Endothelial cell of umbilical vein (primary cell): ENCODE results near the gene WLS. TPM values are rescaled to one million over a fixed set of nuclear protein-coding genes. Genes with fewer than 3 reads are reported as not detected.

Experiments used
- BruUV-seq: library from RNA; stranded (reverse); fragments of 400-500 nt; replicated peaks from 2 replicates; lab custom pipeline; 2021; lab: Mats Ljungman, UMichigan
- CTCF ChIA-PET: fragments of 300-600, 350-600 bp; sonication (Branson Sonifier 250); formaldehyde crosslinking; loops from one replicate; lab custom pipeline; 2021; ENCODE audit warnings: antibody characterized with exemption, inconsistent platforms; lab: Charles Lee
- POLR2A ChIA-PET: fragments of 300-600, 350-600 bp; sonication (Branson Sonifier 250); formaldehyde crosslinking; loops from one replicate; lab custom pipeline; 2021; ENCODE audit warnings: antibody characterized with exemption, inconsistent platforms; lab: Charles Lee
- DNase-seq: peaks from one replicate; pipeline ENCODE4 v3.0.0-alpha.2; 2011; ENCODE audit warnings: low read depth, low spot score
- FAIRE-seq: peaks from 2 replicates; lab custom pipeline; 2011; peaks lifted over from hg19 to GRCh38; lab: Jason Lieb, UNC
- H2AFZ ChIP-seq: 2 replicates; pipeline ENCODE4 v1.6.0; 2012; ENCODE audit warnings: low read depth, low read length, control low read depth, inconsistent platforms
- H3K27ac ChIP-seq: 2 replicates; pipeline ENCODE4 v1.5.1; 2011; ENCODE audit warnings: low read depth, mild to moderate bottlenecking, control low read depth, low read length, moderate library complexity; ENCODE audit not compliant: insufficient read depth
- H3K27me3 ChIP-seq, 2 experiments: 2 replicates each; pipeline versions ENCODE4 v1.6.0 to v1.6.1; 2011; ENCODE audit warnings: low read length in 2 of 2, mixed read lengths in 1 of 2; ENCODE audit not compliant: control insufficient read depth in 2 of 2, insufficient read depth in 2 of 2
- H3K36me3 ChIP-seq, 2 experiments: 2 replicates in 1 of 2; 3 replicates in 1 of 2; pipeline ENCODE4 v1.5.1; 2011; ENCODE audit warnings: low read length in 2 of 2, mild to moderate bottlenecking in 1 of 2, moderate library complexity in 1 of 2; ENCODE audit not compliant: control insufficient read depth in 2 of 2, insufficient read depth in 2 of 2; ENCODE audit errors: extremely low read depth in 1 of 2
- H3K4me1 ChIP-seq: 3 replicates; pipeline ENCODE4 v1.5.1; 2011; ENCODE audit warnings: mild to moderate bottlenecking, low read length; ENCODE audit not compliant: control insufficient read depth, insufficient read depth; ENCODE audit errors: extremely low read depth
- H3K4me2 ChIP-seq: 2 replicates; pipeline ENCODE4 v1.6.1; 2011; ENCODE audit warnings: low read length, control low read depth, mixed read lengths; ENCODE audit not compliant: insufficient read depth
- H3K4me3 ChIP-seq, 3 experiments: fragments of 200-600 bp in 1 of 3; sonication (generic), shearing (Covaris generic) in 1 of 3; replicated peaks in 1 of 3; 2 replicates each; pipeline ENCODE4 v1.5.1; 2011 to 2016; ENCODE audit warnings: control low read depth in 3 of 3, low read length in 3 of 3, mild to moderate bottlenecking in 2 of 3, inconsistent platforms in 1 of 3, low read depth in 1 of 3, moderate library complexity in 1 of 3; ENCODE audit not compliant: insufficient read depth in 1 of 3
- H3K79me2 ChIP-seq: 2 replicates; pipeline ENCODE4 v1.6.0; 2012; ENCODE audit warnings: low read length, inconsistent platforms; ENCODE audit not compliant: control insufficient read depth, insufficient read depth
- H3K9ac ChIP-seq: replicated peaks from 2 replicates; pipeline ENCODE3; 2011; ENCODE audit warnings: low read length, control low read depth; ENCODE audit not compliant: insufficient read depth; ENCODE audit errors: extremely low read depth
- H3K9me1 ChIP-seq: replicated peaks from 3 replicates; pipeline ENCODE4 v1.6.0; 2011; ENCODE audit warnings: mild to moderate bottlenecking, low read length; ENCODE audit not compliant: control insufficient read depth, insufficient read depth; ENCODE audit errors: extremely low read depth
- H3K9me3 ChIP-seq: replicated peaks from 2 replicates; pipeline ENCODE4 v1.5.1; 2012; ENCODE audit warnings: low read length, inconsistent platforms; ENCODE audit not compliant: control insufficient read depth, insufficient read depth
- H4K20me1 ChIP-seq: replicated peaks from 2 replicates; pipeline ENCODE3; 2011; ENCODE audit warnings: mild to moderate bottlenecking, low read length; ENCODE audit not compliant: control insufficient read depth, insufficient read depth; ENCODE audit errors: extremely low read depth
- CTCF ChIP-seq, 2 donors: IDR thresholded peaks; 1 replicate in 1 of 2; 2 replicates in 1 of 2; pipeline ENCODE4 v1.5.1; 2011; ENCODE audit warnings: low read length in 2 of 2, mild to moderate bottlenecking in 2 of 2, moderate library complexity in 2 of 2, control low read depth in 1 of 2, inconsistent platforms in 1 of 2, low read depth in 1 of 2; ENCODE audit not compliant: insufficient read depth in 1 of 2; ENCODE audit errors: extremely low read depth in 1 of 2
- EZH2 ChIP-seq: IDR thresholded peaks from 2 replicates; pipeline ENCODE4 v1.6.1; 2012; ENCODE audit warnings: borderline replicate concordance, low read depth, mild to moderate bottlenecking, moderate library complexity, low read length, inconsistent platforms; ENCODE audit not compliant: severe bottlenecking
- FOS ChIP-seq: IDR thresholded peaks from 2 replicates; pipeline ENCODE4 v1.6.1; 2011; ENCODE audit warnings: mild to moderate bottlenecking, low read length, moderate library complexity, borderline replicate concordance; ENCODE audit not compliant: insufficient read depth
- GATA2 ChIP-seq: IDR thresholded peaks from 2 replicates; pipeline ENCODE4 v1.7.0; 2011; ENCODE audit warnings: low read depth, mild to moderate bottlenecking, moderate library complexity, mixed read lengths, low read length; ENCODE audit not compliant: insufficient read length, insufficient read depth
- JUN ChIP-seq: IDR thresholded peaks from 2 replicates; pipeline ENCODE4 v1.6.1; 2011; ENCODE audit warnings: borderline replicate concordance, low read depth; ENCODE audit not compliant: insufficient read length, insufficient read depth
- MYC ChIP-seq: IDR thresholded peaks from one replicate; pipeline ENCODE4 v1.6.1; 2011; ENCODE audit warnings: mild to moderate bottlenecking, low read depth, low read length
- POLR2A ChIP-seq: IDR thresholded peaks from 2 replicates; pipeline ENCODE4 v1.6.1; 2012; ENCODE audit warnings: low read depth, mild to moderate bottlenecking, control low read depth, low read length
- POLR2AphosphoS5 ChIP-seq: IDR thresholded peaks from 2 replicates; pipeline ENCODE4 v1.6.1; 2012; ENCODE audit warnings: low read depth, mild to moderate bottlenecking, control low read depth, low read length, moderate library complexity; ENCODE audit not compliant: insufficient read depth
- dilution Hi-C: fragments of 300-500 bp; cut with MboI; formaldehyde crosslinking; loops from one replicate; pipeline ENCODE4 v1.15.0; 2019; ENCODE audit warnings: low sequenced_read_pairs; ENCODE audit not compliant: extremely low pct_ligation_motif_present
- intact Hi-C: fragments of 100-400 bp; cut with micrococcal nuclease; formaldehyde crosslinking; loops from one replicate; pipeline ENCODE4 v1.10.0; 2022
- polyA plus RNA-seq, 4 experiments: library from polyadenylated mRNA; depleted of rRNA in 3 of 4; stranded (reverse) in 3 of 4; unstranded in 1 of 4; fragments of >200 nt; gene quantifications; 2 replicates each; pipeline versions ENCODE4 v1.2.1 to v1.2.3, GENCODE V29; 2011 to 2012; ENCODE audit warnings: missing spikeins in 1 of 4
- total RNA-seq: library from RNA; stranded (reverse); gene quantifications from 2 replicates; pipeline ENCODE4 v1.2.3, GENCODE V29; 2021
- TF ChIP-seq, protein P1 (sequence below): IDR thresholded peaks from 2 replicates; pipeline ENCODE4 v1.6.1; 2011; ENCODE audit not compliant: insufficient read depth, insufficient read length

The WLS gene
- total and polyA plus RNA-seq, 2 donors (not counting 3 experiments of a cell fraction or from before 2014, with no cell fraction given), result 121 to 199 TPM

GRCh38 chr1:68233202-68233601 lies 879 bp upstream of the WLS start:
- intact Hi-C loops, result loop anchor here (1.0 to 5.0 kb wide), 4 partner anchors 80 to 381 kb away; no protein-coding TSS in a partner anchor
- H3K79me2 ChIP-seq, result peaks cover 33% of the 10 kb centered on the region
- peaks cover 29% of the 10 kb centered on the region for H3K4me1 ChIP-seq
- H3K4me2 ChIP-seq, result peak overlapping the region; percentile 89
- POLR2A ChIA-PET, result interaction anchor here (0.9 to 4.2 kb wide), 5 partner anchors 55 to 151 kb away, joined by 3 to 83 read pairs (median 7); no protein-coding TSS in a partner anchor
- dilution Hi-C loops, result no loop called here
- no peak overlapping the region for H3K27ac ChIP-seq
- no TSS peak for BruUV-seq
- FAIRE-seq (no peak), DNase-seq (no peak)
- TF ChIP-seq, protein P1, sequence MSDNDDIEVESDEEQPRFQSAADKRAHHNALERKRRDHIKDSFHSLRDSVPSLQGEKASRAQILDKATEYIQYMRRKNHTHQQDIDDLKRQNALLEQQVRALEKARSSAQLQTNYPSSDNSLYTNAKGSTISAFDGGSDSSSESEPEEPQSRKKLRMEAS, result no peak
- no peak for TF ChIP-seq POLR2A
- TF ChIP-seq EZH2, result no peak
- no peak for TF ChIP-seq CTCF (IDR thresholded peaks at IDR 0.05; ENCODE audit: extremely low read depth in 1 of 2, insufficient read depth in 1 of 2, low read depth in 1 of 2, low read length in 2 of 2)
- TF ChIP-seq GATA2, result no peak
- TF ChIP-seq MYC, result no peak
- TF ChIP-seq JUN, result no peak
- TF ChIP-seq POLR2AphosphoS5, result no peak
- no peak for TF ChIP-seq FOS
- H3K4me3 ChIP-seq, result peak overlapping the region in 1 of 3 experiments; percentile 100
- H3K36me3 ChIP-seq, result no peaks in the 10 kb centered on the region
- H3K9ac ChIP-seq, result peak overlapping the region; percentile 98
- CTCF ChIA-PET, result interaction anchor here (0.7 to 6.1 kb wide), 10 partner anchors 11 to 210 kb away, joined by 3 to 66 read pairs (median 8); no protein-coding TSS in a partner anchor
- H3K27me3 ChIP-seq, result no peaks in the 10 kb centered on the region
- H4K20me1 ChIP-seq, result no peaks in the 10 kb centered on the region
- no peaks in the 10 kb centered on the region for H3K9me1 ChIP-seq
- no peaks in the 10 kb centered on the region for H3K9me3 ChIP-seq
- H2AFZ ChIP-seq, result peak overlapping the region; percentile 99
